Brain microvascular endothelial cell (primary cell): ENCODE results near the gene CDK5RAP3.

Experiments
- DNase-seq: peaks from one replicate; pipeline ENCODE4 v3.0.0-alpha.2; 2020
- H3K27ac ChIP-seq: fragments of 250-450 bp; sonication (Bioruptor Pico); 2 replicates; pipeline ENCODE4 v1.5.1; 2020; ENCODE audit warnings: mild to moderate bottlenecking, moderate library complexity
- H3K27me3 ChIP-seq: fragments of 250-450 bp; sonication (Bioruptor Pico); replicated peaks from 2 replicates; pipeline ENCODE4 v1.5.1; 2020; ENCODE audit warnings: mild to moderate bottlenecking
- H3K36me3 ChIP-seq: fragments of 250-450 bp; sonication (Bioruptor Pico); replicated peaks from 2 replicates; pipeline ENCODE4 v1.5.1; 2020; ENCODE audit warnings: mild to moderate bottlenecking
- H3K4me3 ChIP-seq: 2 replicates; pipeline ENCODE4 v1.5.1; 2011; ENCODE audit warnings: low read depth, mild to moderate bottlenecking, control low read depth, low read length, moderate library complexity
- in situ Hi-C: cut with HindIII; loops from 2 replicates; pipeline ENCODE4 v1.10.0; 2017; ENCODE audit warnings: low sequenced_read_pairs, low pct_ligation_motif_present
- TF ChIP-seq, protein P1 (sequence below): IDR thresholded peaks from 2 replicates; pipeline ENCODE4 v1.5.1; 2011; ENCODE audit warnings: low read depth, mild to moderate bottlenecking, moderate library complexity, low read length, control low read depth, inconsistent platforms; ENCODE audit errors: missing control alignments

The CDK5RAP3 gene

GRCh38 chr17:47957591-47958490 is 13.1 kb upstream of the CDK5RAP3 start, which contains the start of gene PRR15L:
TSS of gene PRR15L (minus strand) at chr17:47957883. CDS start at chr17:47953234, 4,649 bp downstream.
- Histone ChIP-seq H3K27ac (no peak within 1 kb of the TSS), H3K36me3 (no peaks in the 10 kb centered on the region), H3K27me3 (peaks cover 3% of the 10 kb centered on the region), H3K4me3 (no peak within 1 kb of the TSS)
- DNase-seq, result no peak
- TF ChIP-seq, protein P1, sequence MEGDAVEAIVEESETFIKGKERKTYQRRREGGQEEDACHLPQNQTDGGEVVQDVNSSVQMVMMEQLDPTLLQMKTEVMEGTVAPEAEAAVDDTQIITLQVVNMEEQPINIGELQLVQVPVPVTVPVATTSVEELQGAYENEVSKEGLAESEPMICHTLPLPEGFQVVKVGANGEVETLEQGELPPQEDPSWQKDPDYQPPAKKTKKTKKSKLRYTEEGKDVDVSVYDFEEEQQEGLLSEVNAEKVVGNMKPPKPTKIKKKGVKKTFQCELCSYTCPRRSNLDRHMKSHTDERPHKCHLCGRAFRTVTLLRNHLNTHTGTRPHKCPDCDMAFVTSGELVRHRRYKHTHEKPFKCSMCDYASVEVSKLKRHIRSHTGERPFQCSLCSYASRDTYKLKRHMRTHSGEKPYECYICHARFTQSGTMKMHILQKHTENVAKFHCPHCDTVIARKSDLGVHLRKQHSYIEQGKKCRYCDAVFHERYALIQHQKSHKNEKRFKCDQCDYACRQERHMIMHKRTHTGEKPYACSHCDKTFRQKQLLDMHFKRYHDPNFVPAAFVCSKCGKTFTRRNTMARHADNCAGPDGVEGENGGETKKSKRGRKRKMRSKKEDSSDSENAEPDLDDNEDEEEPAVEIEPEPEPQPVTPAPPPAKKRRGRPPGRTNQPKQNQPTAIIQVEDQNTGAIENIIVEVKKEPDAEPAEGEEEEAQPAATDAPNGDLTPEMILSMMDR, result no peak
- in situ Hi-C loops, result no loop called here

GRCh38 chr17:47959825-47960655 is 10.9 kb upstream of the CDK5RAP3 start:
- Histone ChIP-seq H3K27ac (no peak overlapping the region), H3K36me3 (no peaks in the 10 kb centered on the region), H3K27me3 (peaks cover 3% of the 10 kb centered on the region), H3K4me3 (no peak overlapping the region)
- in situ Hi-C loops, result no loop called here
- TF ChIP-seq, protein P1, result no peak
- DNase-seq, result no peak

DNA sequence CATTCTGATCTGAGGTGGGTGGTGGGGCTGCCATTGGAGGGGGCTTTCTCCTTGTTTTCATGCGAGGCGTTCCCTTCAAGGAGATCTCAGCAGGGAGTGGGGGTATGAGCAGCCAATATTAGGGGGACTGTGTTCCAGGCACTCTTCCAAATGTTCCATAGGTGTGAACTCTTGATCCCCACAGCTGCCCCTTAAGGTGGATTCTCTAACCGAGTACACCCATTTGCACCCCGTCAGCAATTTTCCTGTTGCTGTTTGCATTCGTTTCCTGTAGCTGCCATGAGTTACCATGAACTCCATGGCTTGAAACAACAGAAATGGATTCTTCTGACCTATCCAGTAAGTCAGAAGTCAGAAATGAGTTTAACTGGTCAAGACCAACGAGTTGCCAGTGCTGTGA is 9.5 kb upstream of the CDK5RAP3 start:
- Histone ChIP-seq H3K27ac (no peak overlapping the region), H3K36me3 (no peaks in the 10 kb centered on the region), H3K27me3 (peaks cover 3% of the 10 kb centered on the region), H3K4me3 (no peak overlapping the region)
- in situ Hi-C loops, result no loop called here
- no peak for DNase-seq
- TF ChIP-seq, protein P1, result no peak

DNA sequence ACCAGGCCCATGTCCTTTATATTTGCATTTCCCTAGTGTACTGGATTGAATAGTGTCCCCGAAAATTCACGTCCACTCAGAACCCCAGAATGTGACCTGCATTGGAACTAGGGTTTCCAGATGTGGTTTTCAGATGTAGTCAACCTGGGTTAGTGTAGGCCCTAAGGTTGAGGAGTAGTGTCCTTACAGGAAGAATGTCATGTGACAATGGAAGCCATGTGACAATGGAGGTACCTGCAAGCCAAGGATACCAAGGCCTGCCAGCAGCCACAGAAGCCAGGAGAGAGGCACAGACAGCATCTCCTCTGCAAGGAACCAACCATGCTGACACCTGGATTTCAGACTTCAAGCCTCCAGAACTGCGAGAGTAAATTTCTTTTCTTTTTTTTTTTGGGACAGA is 8.0 kb upstream of the CDK5RAP3 start:
- H3K27ac ChIP-seq, result no peak overlapping the region
- no peak for DNase-seq
- in situ Hi-C loops, result no loop called here
- no peak overlapping the region for H3K4me3 ChIP-seq
- no peaks in the 10 kb centered on the region for H3K36me3 ChIP-seq
- TF ChIP-seq, protein P1, result no peak
- H3K27me3 ChIP-seq, result peaks cover 3% of the 10 kb centered on the region

- Histone ChIP-seq H3K27me3 (no peaks in the 10 kb centered on the region), H3K27ac (no peak overlapping the region), H3K4me3 (no peak overlapping the region), H3K36me3 (no peaks in the 10 kb centered on the region)
- TF ChIP-seq, protein P1, result no peak
- no peak for DNase-seq
- in situ Hi-C loops, result no loop called here
These were observed 6.1 kb upstream of the CDK5RAP3 start for GRCh38 chr17:47964856-47965255.
